PFSK-1 (cell line): ENCODE results near the gene COMT.

Experiments
- POLR2AphosphoS5 ChIP-seq: IDR thresholded peaks from 2 replicates; pipeline ENCODE4 v1.6.1; 2012; ENCODE audit warnings: low read depth, mild to moderate bottlenecking, control low read depth, low read length, moderate library complexity
- SIN3A ChIP-seq: IDR thresholded peaks from 2 replicates; pipeline ENCODE4 v1.6.1; 2012; ENCODE audit warnings: mild to moderate bottlenecking, low read length, moderate library complexity, borderline replicate concordance; ENCODE audit not compliant: insufficient read depth

- TF ChIP-seq SIN3A (no peak), POLR2AphosphoS5 (no peak)
Observed at GRCh38 chr22:20001082-20001638, 59.6 kb downstream of the COMT start.
